PC-3 (cell line): ENCODE measurements around the gene BAX. TPM values are rescaled to one million over a fixed set of nuclear protein-coding genes. Genes with fewer than 3 reads are reported as not detected.

Experiments
- ATAC-seq: fragments of 200-7000 bp; cut with Tn5 transposase; 2 replicates; pipeline ENCODE4 v1.9.1; 2020; ENCODE audit warnings: mild to moderate bottlenecking, moderate library complexity
- BruUV-seq: library from RNA; stranded (reverse); fragments of 400-500 nt; replicated peaks from 2 replicates; lab custom pipeline; 2021; lab: Mats Ljungman, UMichigan
- CTCF ChIA-PET: fragments of 300-600 bp; sonication (Branson Sonifier 250); formaldehyde crosslinking; loops from one replicate; lab custom pipeline; 2022; ENCODE audit warnings: antibody characterized with exemption; lab: Charles Lee
- POLR2A ChIA-PET: fragments of 300-600 bp; sonication (Branson Sonifier 250); formaldehyde crosslinking; loops from one replicate; lab custom pipeline; 2022; ENCODE audit warnings: antibody characterized with exemption; ENCODE audit not compliant: unreplicated experiment; lab: Charles Lee
- DNase-seq: peaks from one replicate; pipeline ENCODE4 v3.0.0-alpha.2; 2015
- H2AFZ ChIP-seq: fragments of 300-600 bp; sonication (generic); 2 replicates; pipeline ENCODE4 v1.6.0; 2016; ENCODE audit warnings: antibody characterized with exemption, low read length
- H3F3A ChIP-seq: fragments of 300-600 bp; sonication (generic); one replicate; pipeline ENCODE4 v1.6.0; 2017; ENCODE audit warnings: antibody characterized with exemption, low read length, control low read depth, mild to moderate bottlenecking; ENCODE audit not compliant: unreplicated experiment
- H3K27ac ChIP-seq: fragments of 300-600 bp; sonication (generic); 2 replicates; pipeline ENCODE4 v1.5.1; 2016; ENCODE audit warnings: mild to moderate bottlenecking, low read length
- H3K27me3 ChIP-seq: fragments of 300-600 bp; sonication (generic); 2 replicates; pipeline ENCODE4 v1.6.1; 2016; ENCODE audit warnings: low read length, mixed read lengths
- H3K36me3 ChIP-seq: fragments of 300-600 bp; sonication (generic); 2 replicates; pipeline ENCODE4 v1.6.1; 2016; ENCODE audit warnings: low read depth, mixed run types, low read length, mixed read lengths
- H3K4me1 ChIP-seq: fragments of 300-600 bp; sonication (generic); 2 replicates; pipeline ENCODE4 v1.5.1; 2016; ENCODE audit warnings: low read length; ENCODE audit not compliant: insufficient read depth
- H3K4me2 ChIP-seq: fragments of 300-600 bp; sonication (generic); 2 replicates; pipeline ENCODE4 v1.6.0; 2016; ENCODE audit warnings: low read length
- H3K4me3 ChIP-seq: fragments of 300-600 bp; sonication (generic); 2 replicates; pipeline ENCODE4 v1.5.1; 2016; ENCODE audit warnings: mild to moderate bottlenecking, low read length, mixed read lengths
- H3K79me2 ChIP-seq: fragments of 300-600 bp; sonication (generic); 2 replicates; pipeline ENCODE4 v1.6.1; 2017; ENCODE audit warnings: low read length, mixed read lengths
- H3K9ac ChIP-seq: fragments of 300-600 bp; sonication (generic); 2 replicates; pipeline ENCODE4 v1.6.0; 2016; ENCODE audit warnings: mild to moderate bottlenecking, low read length
- H3K9me2 ChIP-seq: fragments of 300-600 bp; sonication (generic); replicated peaks from 2 replicates; pipeline ENCODE4 v1.6.1; 2016; ENCODE audit warnings: mixed run types, low read length, mixed read lengths
- H3K9me3 ChIP-seq: fragments of 300-600 bp; sonication (generic); 2 replicates; pipeline ENCODE4 v1.6.1; 2016; ENCODE audit warnings: low read length, mixed read lengths
- H4K20me1 ChIP-seq: fragments of 300-600 bp; sonication (generic); 2 replicates; pipeline ENCODE4 v1.6.1; 2016; ENCODE audit warnings: low read length, mixed read lengths
- EZH2 ChIP-seq: fragments of 300-600 bp; sonication (generic); IDR thresholded peaks from one replicate; pipeline ENCODE4 v1.6.1; 2017; ENCODE audit warnings: antibody characterized with exemption, mild to moderate bottlenecking, low read length; ENCODE audit not compliant: unreplicated experiment
- EZH2phosphoT487 ChIP-seq: fragments of 300-600 bp; sonication (generic); IDR thresholded peaks from 2 replicates; pipeline ENCODE4 v1.6.1; 2018; ENCODE audit warnings: mild to moderate bottlenecking, antibody characterized with exemption, low read length, borderline replicate concordance
- intact Hi-C: fragments of 100-400 bp; cut with micrococcal nuclease; formaldehyde crosslinking; loops from 2 replicates; pipeline ENCODE4 v1.9.0; 2023
- microRNA-seq: library from miRNA; unstranded; fragments of <30 nt; microRNA quantifications from one replicate; pipeline ENCODE4 v1.1.0, GENCODE V29; 2020; ENCODE audit not compliant: unreplicated experiment
- total RNA-seq: library from RNA; depleted of rRNA; stranded (reverse); fragments of >200 nt; gene quantifications from 2 replicates; pipeline ENCODE4 v1.2.3, GENCODE V29; 2014; rRNA removed
- TF ChIP-seq, protein P1 (sequence below): fragments of 300-600 bp; sonication (generic); conservative IDR thresholded peaks from 2 replicates; pipeline ENCODE4 v1.5.1; 2017; ENCODE audit warnings: antibody characterized with exemption, low read depth, mild to moderate bottlenecking, low read length

Gene BAX
- total RNA-seq, 1 experiment from 2014 or later, result 44.8 TPM

DNA sequence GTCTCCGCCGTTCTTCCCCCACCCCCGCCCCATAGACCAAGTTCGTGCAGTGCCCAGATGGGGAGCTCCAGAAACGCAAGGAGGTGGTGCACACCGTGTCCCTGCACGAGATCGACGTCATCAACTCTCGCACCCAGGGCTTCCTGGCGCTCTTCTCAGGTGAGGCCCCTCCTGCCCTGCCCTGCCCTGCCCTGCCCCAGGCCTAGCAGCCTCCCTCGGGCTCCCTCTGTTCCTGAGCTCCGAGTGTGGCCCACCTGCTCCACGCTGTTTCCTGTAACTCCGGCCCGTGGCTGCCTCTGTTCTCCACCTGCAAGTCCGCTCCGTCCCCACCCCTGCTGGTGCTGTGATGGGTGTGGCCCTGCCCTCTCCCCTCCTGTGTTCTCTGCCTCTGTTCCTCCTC is 55.8 kb downstream of the BAX start:
- H3K79me2 ChIP-seq, result no peaks in the 10 kb centered on the region
- no peak overlapping the region for H3K27ac ChIP-seq
- BruUV-seq, result no TSS peak
- intact Hi-C loops, result no loop called here
- H4K20me1 ChIP-seq, result no peaks in the 10 kb centered on the region
- H2AFZ ChIP-seq, result no peak overlapping the region
- no peak overlapping the region for H3K9ac ChIP-seq
- DNase-seq (no peak), ATAC-seq (no peak)
- no peaks in the 10 kb centered on the region for H3K9me3 ChIP-seq
- no peaks in the 10 kb centered on the region for H3K4me1 ChIP-seq
- TF ChIP-seq EZH2 (no peak), EZH2phosphoT487 (no peak)
- TF ChIP-seq, protein P1, sequence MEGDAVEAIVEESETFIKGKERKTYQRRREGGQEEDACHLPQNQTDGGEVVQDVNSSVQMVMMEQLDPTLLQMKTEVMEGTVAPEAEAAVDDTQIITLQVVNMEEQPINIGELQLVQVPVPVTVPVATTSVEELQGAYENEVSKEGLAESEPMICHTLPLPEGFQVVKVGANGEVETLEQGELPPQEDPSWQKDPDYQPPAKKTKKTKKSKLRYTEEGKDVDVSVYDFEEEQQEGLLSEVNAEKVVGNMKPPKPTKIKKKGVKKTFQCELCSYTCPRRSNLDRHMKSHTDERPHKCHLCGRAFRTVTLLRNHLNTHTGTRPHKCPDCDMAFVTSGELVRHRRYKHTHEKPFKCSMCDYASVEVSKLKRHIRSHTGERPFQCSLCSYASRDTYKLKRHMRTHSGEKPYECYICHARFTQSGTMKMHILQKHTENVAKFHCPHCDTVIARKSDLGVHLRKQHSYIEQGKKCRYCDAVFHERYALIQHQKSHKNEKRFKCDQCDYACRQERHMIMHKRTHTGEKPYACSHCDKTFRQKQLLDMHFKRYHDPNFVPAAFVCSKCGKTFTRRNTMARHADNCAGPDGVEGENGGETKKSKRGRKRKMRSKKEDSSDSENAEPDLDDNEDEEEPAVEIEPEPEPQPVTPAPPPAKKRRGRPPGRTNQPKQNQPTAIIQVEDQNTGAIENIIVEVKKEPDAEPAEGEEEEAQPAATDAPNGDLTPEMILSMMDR, result no peak
- no peaks in the 10 kb centered on the region for H3K27me3 ChIP-seq
- H3K36me3 ChIP-seq, result peaks cover 3% of the 10 kb centered on the region; the same call in 1 of the 2 replicates
- H3K4me3 ChIP-seq, result no peak overlapping the region
- ChIA-PET POLR2A (no interaction called here), CTCF (interaction anchor here (0.6 kb wide), 1 partner anchor 463 kb away, joined by 3 read pairs; no protein-coding TSS in a partner anchor)
- H3F3A ChIP-seq, result no peaks in the 10 kb centered on the region
- H3K4me2 ChIP-seq, result no peak overlapping the region
- no peaks in the 10 kb centered on the region for H3K9me2 ChIP-seq

DNA sequence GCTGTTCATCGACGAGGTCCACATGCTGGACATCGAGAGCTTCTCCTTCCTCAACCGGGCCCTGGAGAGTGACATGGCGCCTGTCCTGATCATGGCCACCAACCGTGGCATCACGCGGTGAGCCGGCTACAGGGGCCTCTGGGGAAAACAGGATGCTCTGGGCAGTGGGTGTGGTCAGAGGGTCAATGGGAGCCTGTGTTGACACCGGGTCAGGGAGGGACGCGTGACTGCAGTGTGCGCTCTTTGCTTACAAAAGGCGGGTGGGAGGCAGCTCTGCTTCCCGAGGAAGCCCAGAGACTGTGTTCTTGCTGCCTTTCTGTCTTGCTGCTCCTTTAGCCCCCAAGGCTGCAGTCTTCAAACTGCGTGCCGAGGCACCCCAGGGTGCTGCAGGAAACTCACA is 56.5 kb downstream of the BAX start:
- H3K9me3 ChIP-seq, result no peaks in the 10 kb centered on the region
- no peaks in the 10 kb centered on the region for H3K9me2 ChIP-seq
- no peak overlapping the region for H2AFZ ChIP-seq
- CTCF ChIA-PET, result no interaction called here
- H3K36me3 ChIP-seq, result peaks cover 3% of the 10 kb centered on the region; the same call in 1 of the 2 replicates
- no peaks in the 10 kb centered on the region for H3K79me2 ChIP-seq
- POLR2A ChIA-PET, result no interaction called here
- no peak overlapping the region for H3K27ac ChIP-seq
- H3K27me3 ChIP-seq, result no peaks in the 10 kb centered on the region
- DNase-seq, result no peak
- no peak overlapping the region for H3K4me3 ChIP-seq
- no peak overlapping the region for H3K9ac ChIP-seq
- no peaks in the 10 kb centered on the region for H3F3A ChIP-seq
- no peaks in the 10 kb centered on the region for H3K4me1 ChIP-seq
- BruUV-seq, result no TSS peak
- no peaks in the 10 kb centered on the region for H4K20me1 ChIP-seq
- H3K4me2 ChIP-seq, result no peak overlapping the region
- ATAC-seq, result no peak
- intact Hi-C loops, result no loop called here
- TF ChIP-seq, protein P1, result no peak
- no peak for TF ChIP-seq EZH2

Small RNA genes within 50 kb of the gene (microRNA-seq; reads per million reads assigned to microRNA genes)
- not detected for gene MIR6798

Other genes with a start within 250 kb of the BAX start
- 0.18 and 0.40 TPM in 2 replicates for gene MAMSTR, start 235.2 kb upstream of the BAX start, total RNA-seq
- 0.40 and 0.51 TPM in 2 replicates for gene RASIP1, start 214.3 kb upstream of the BAX start, total RNA-seq
- not detected in 2 replicates for gene IZUMO1, start 208.0 kb upstream of the BAX start, total RNA-seq
- 4.6 and 4.8 TPM in 2 replicates for gene FUT1, start 202.2 kb upstream of the BAX start, total RNA-seq
- gene FGF21, start 199.4 kb upstream of the BAX start, total RNA-seq, result not detected in 2 replicates
- 41.1 and 50.0 TPM in 2 replicates for gene BCAT2, start 143.8 kb upstream of the BAX start, total RNA-seq
- gene HSD17B14, start 118.4 kb upstream of the BAX start, total RNA-seq, result 15.0 and 15.4 TPM in 2 replicates
- 0.63 and 1.2 TPM in 2 replicates for gene PLEKHA4, start 86.3 kb upstream of the BAX start, total RNA-seq
- gene PPP1R15A, start 82.5 kb upstream of the BAX start, total RNA-seq, result 78.0 and 105 TPM in 2 replicates
- not detected in 2 replicates for gene TULP2, start 56.1 kb upstream of the BAX start, total RNA-seq
- gene NUCB1, start 54.6 kb upstream of the BAX start, total RNA-seq, result 137 and 138 TPM in 2 replicates
- 1.6 and 1.8 TPM in 2 replicates for gene DHDH, start 21.2 kb upstream of the BAX start, total RNA-seq
- 1,109 and 1,250 TPM in 2 replicates for gene FTL, start 10.4 kb downstream of the BAX start, total RNA-seq
- gene GYS1, start 38.4 kb downstream of the BAX start, total RNA-seq, result 38.6 and 54.0 TPM in 2 replicates
- 291 and 421 TPM in 2 replicates for gene RUVBL2, start 39.0 kb downstream of the BAX start, total RNA-seq
- not detected in 2 replicates for gene LHB, start 62.2 kb downstream of the BAX start, total RNA-seq
- gene CGB3, start 69.5 kb downstream of the BAX start, total RNA-seq, result not detected in 2 replicates
- not detected in 2 replicates for gene CGB2, start 77.0 kb downstream of the BAX start, total RNA-seq
- 0.95 TPM in 1 of 2 replicates, not detected in the other for gene CGB1, start 82.0 kb downstream of the BAX start, total RNA-seq
- 0.52 TPM in 1 of 2 replicates, not detected in the other for gene CGB5, start 89.0 kb downstream of the BAX start, total RNA-seq
- gene CGB8, start 94.2 kb downstream of the BAX start, total RNA-seq, result 1.2 and 2.2 TPM in 2 replicates
- gene CGB7, start 102.9 kb downstream of the BAX start, total RNA-seq, result 0.04 and 0.63 TPM in 2 replicates
- 0.18 and 1.6 TPM in 2 replicates for gene NTF4, start 109.9 kb downstream of the BAX start, total RNA-seq
- not detected in 2 replicates for gene KCNA7, start 117.8 kb downstream of the BAX start, total RNA-seq
- 367 and 485 TPM in 2 replicates for gene SNRNP70, start 130.6 kb downstream of the BAX start, total RNA-seq
- 5.8 and 11.6 TPM in 2 replicates for gene LIN7B, start 159.5 kb downstream of the BAX start, total RNA-seq
- 0.15 TPM in 1 of 2 replicates, not detected in the other for gene C19orf73, start 164.3 kb downstream of the BAX start, total RNA-seq
- gene PPFIA3, start 164.7 kb downstream of the BAX start, total RNA-seq, result 56.3 and 59.0 TPM in 2 replicates
- gene HRC, start 200.5 kb downstream of the BAX start, total RNA-seq, result not detected in 2 replicates
- gene TRPM4, start 202.9 kb downstream of the BAX start, total RNA-seq, result 30.0 and 40.4 TPM in 2 replicates